GM12878 (cell line): ENCODE results near the gene PROX2. TPM values are rescaled to one million over a fixed set of nuclear protein-coding genes. Genes with fewer than 3 reads are reported as not detected.

Source experiments
- ATAC-seq: fragments of 200-7000 bp; cut with Tn5 transposase; 3 replicates; pipeline ENCODE4 v1.9.1; 2020; ENCODE audit warnings: mild to moderate bottlenecking, moderate library complexity
- BruUV-seq: library from RNA; stranded (reverse); fragments of 400-500 nt; replicated peaks from 2 replicates; lab custom pipeline; 2021; lab: Mats Ljungman, UMichigan
- CTCF ChIA-PET: fragments of 300-600 bp; sonication (Branson Sonifier 250); formaldehyde crosslinking; extraction: SDS; loops from one replicate; lab custom pipeline; 2021; ENCODE audit warnings: inconsistent platforms; lab: Yijun Ruan, JAX
- POLR2A ChIA-PET: fragments of 350-600 bp; formaldehyde crosslinking; extraction: SDS; loops from one replicate; lab custom pipeline; 2021; ENCODE audit warnings: inconsistent platforms; lab: Charles Lee
- RAD21 ChIA-PET: fragments of 300-600 bp; sonication (Branson Sonifier 250); formaldehyde crosslinking; loops from one replicate; lab custom pipeline; 2023; ENCODE audit warnings: antibody characterized with exemption; ENCODE audit not compliant: unreplicated experiment; lab: Charles Lee
- SMC1A ChIA-PET: fragments of 300-600 bp; sonication (Branson Sonifier 250); formaldehyde crosslinking; loops from one replicate; lab custom pipeline; 2023; ENCODE audit not compliant: unreplicated experiment, uncharacterized antibody; lab: Charles Lee
- DNase-seq: peaks from one replicate; pipeline ENCODE4 v3.0.0-alpha.2; 2011; ENCODE audit warnings: low read depth, low spot score
- FAIRE-seq: peaks from 3 replicates; lab custom pipeline; 2011; peaks lifted over from hg19 to GRCh38; lab: Jason Lieb, UNC
- H2AFZ ChIP-seq: 2 replicates; pipeline ENCODE4 v1.6.0; 2011; ENCODE audit warnings: low read depth, low read length, control low read depth; ENCODE audit not compliant: control insufficient read depth
- H3K27ac ChIP-seq: 2 replicates; pipeline ENCODE4 v1.5.1; 2011; ENCODE audit warnings: control low read depth; ENCODE audit not compliant: control insufficient read depth, insufficient read depth
- H3K27me3 ChIP-seq, 2 experiments: replicated peaks in 1 of 2; 2 replicates each; pipeline versions ENCODE4 v1.6.0 to v1.6.1; 2011; ENCODE audit warnings: low read length in 1 of 2; ENCODE audit not compliant: control insufficient read depth in 2 of 2, insufficient read depth in 2 of 2
- H3K36me3 ChIP-seq, 2 experiments: 2 replicates each; pipeline ENCODE4 v1.5.1; 2011; ENCODE audit warnings: low read length in 1 of 2; ENCODE audit not compliant: control insufficient read depth in 2 of 2, insufficient read depth in 2 of 2
- H3K4me1 ChIP-seq: 2 replicates; pipeline ENCODE4 v1.6.1; 2011; ENCODE audit warnings: mild to moderate bottlenecking, low read length, moderate library complexity, mixed read lengths; ENCODE audit not compliant: control insufficient read depth, insufficient read depth
- H3K4me2 ChIP-seq: 2 replicates; pipeline ENCODE4 v1.6.0; 2011; ENCODE audit warnings: control low read depth; ENCODE audit not compliant: control insufficient read depth, insufficient read depth
- H3K4me3 ChIP-seq: fragments of 200-600 bp; sonication (generic); 2 replicates; pipeline ENCODE4 v1.5.1; 2016
- H3K79me2 ChIP-seq: 2 replicates; pipeline ENCODE4 v1.6.0; 2011; ENCODE audit warnings: low read length; ENCODE audit not compliant: control insufficient read depth, insufficient read depth
- H3K9ac ChIP-seq: 2 replicates; pipeline ENCODE4 v1.8.0; 2011; ENCODE audit warnings: low read length, control low read depth, mixed read lengths; ENCODE audit not compliant: control insufficient read depth, insufficient read depth
- H3K9me3 ChIP-seq: replicated peaks from 3 replicates; pipeline ENCODE4 v1.5.1; 2011; ENCODE audit warnings: mild to moderate bottlenecking, low read length; ENCODE audit not compliant: control insufficient read depth, insufficient read depth
- H4K20me1 ChIP-seq: 2 replicates; pipeline ENCODE4 v1.6.0; 2011; ENCODE audit not compliant: control insufficient read depth, insufficient read depth
- BCL11A ChIP-seq: IDR thresholded peaks from 2 replicates; pipeline ENCODE4 v1.6.1; 2011; ENCODE audit warnings: low read depth, low read length
- EGR1 ChIP-seq, 2 experiments: IDR thresholded peaks; 1 replicate in 1 of 2; 2 replicates in 1 of 2; pipeline ENCODE4 v1.6.1; 2011 to 2012; ENCODE audit warnings: low read depth in 2 of 2, low read length in 2 of 2, borderline replicate concordance in 1 of 2, mild to moderate bottlenecking in 1 of 2, moderate library complexity in 1 of 2
- ETV6 ChIP-seq, 2 experiments: fragments of 450-650 bp in 1 of 2; IDR thresholded peaks in 1 of 2; conservative IDR thresholded peaks in 1 of 2; 2 replicates each; pipeline ENCODE4 v1.6.1; 2014; ENCODE audit warnings: antibody characterized with exemption in 1 of 2, borderline replicate concordance in 1 of 2, low read depth in 1 of 2, mild to moderate bottlenecking in 1 of 2, moderate library complexity in 1 of 2
- SUZ12 ChIP-seq: fragments of 200-600 bp; sonication (generic); IDR thresholded peaks from one replicate; pipeline ENCODE4 v1.6.1; 2018; ENCODE audit warnings: antibody characterized with exemption, mild to moderate bottlenecking; ENCODE audit not compliant: unreplicated experiment
- TBL1XR1 ChIP-seq: IDR thresholded peaks from 2 replicates; pipeline ENCODE4 v1.6.1; 2012; ENCODE audit warnings: low read depth, low read length, improper control_type of control experiment
- WGBS: methylation state at CpG from one replicate; pipeline ENCODE4 v1.1.6; 2016; ENCODE audit warnings: low lambda C conversion rate; ENCODE audit not compliant: insufficient replicate concordance, insufficient coverage; ENCODE audit errors: missing lambda C conversion rate; 5-methylcytosine and 5-hydroxymethylcytosine counted together
- in situ Hi-C: fragments of 300-500 bp; cut with MboI; formaldehyde crosslinking; loops from 9 replicates; pipeline ENCODE4 v1.14.3; 2018; ENCODE audit warnings: mixed read lengths
- intact Hi-C: fragments of 100-400 bp; cut with micrococcal nuclease; formaldehyde crosslinking; loops from one replicate; pipeline ENCODE4 v1.14.2; 2022; ENCODE audit not compliant: unreplicated experiment
- polyA plus RNA-seq, 11 experiments: library from polyadenylated mRNA; depleted of rRNA in 4 of 11; unstranded in 6 of 11; stranded (reverse) in 5 of 11; fragments of >200 nt; fragmentation: Nextera tagmentation in 4 of 11; fragmentation: Illumina TruSeq in 1 of 11; extraction: Ambion mirVana in 4 of 11; extraction: Trizol in 1 of 11; gene quantifications; 1 replicate in 1 of 11; 2 replicates in 10 of 11; pipeline versions ENCODE4 v1.2.1 to v1.2.3, GENCODE V29; 2011 to 2016; ENCODE audit warnings: inconsistent platforms in 2 of 11, missing spikeins in 2 of 11, low read depth in 1 of 11
- total RNA-seq, 4 experiments: library from RNA; depleted of rRNA in 3 of 4; stranded (reverse); fragments of >200 nt in 3 of 4; fragmentation: Illumina TruSeq in 1 of 4; extraction: Trizol in 1 of 4; gene quantifications; 2 replicates each; pipeline versions ENCODE4 v1.2.1 to v1.2.3, GENCODE V29; 2013 to 2021
- TF ChIP-seq, protein P1 (sequence below): IDR thresholded peaks from 2 replicates; pipeline ENCODE4 v1.6.1; 2012; ENCODE audit warnings: low read depth, low read length, improper control_type of control experiment
- TF ChIP-seq, protein P2 (sequence below): IDR thresholded peaks from 2 replicates; pipeline ENCODE4 v1.6.1; 2011; ENCODE audit warnings: borderline replicate concordance, low read depth, mild to moderate bottlenecking, moderate library complexity, low read length; ENCODE audit not compliant: insufficient read depth, poor library complexity, severe bottlenecking
- TF ChIP-seq, protein P3 (sequence below): fragments of 150-350 bp; IDR thresholded peaks from 2 replicates; pipeline ENCODE4 v1.6.1; 2016; ENCODE audit warnings: low read depth, low read length
- TF ChIP-seq, protein P4 (sequence below): IDR thresholded peaks from 2 replicates; pipeline ENCODE4 v1.6.1; 2012; ENCODE audit warnings: low read length, inconsistent platforms
- TF ChIP-seq, protein P5 (sequence below): IDR thresholded peaks from 2 replicates; pipeline ENCODE4 v1.6.1; 2012; ENCODE audit warnings: improper control_type of control experiment, low read depth, low read length; ENCODE audit not compliant: insufficient replicate concordance

Gene PROX2
- total and polyA plus RNA-seq, 10 of the 15 experiments (the other 5 are each of a cell fraction or from before 2014, with no cell fraction given): 0.04 to 0.42 (median 0.19) TPM

DNA sequence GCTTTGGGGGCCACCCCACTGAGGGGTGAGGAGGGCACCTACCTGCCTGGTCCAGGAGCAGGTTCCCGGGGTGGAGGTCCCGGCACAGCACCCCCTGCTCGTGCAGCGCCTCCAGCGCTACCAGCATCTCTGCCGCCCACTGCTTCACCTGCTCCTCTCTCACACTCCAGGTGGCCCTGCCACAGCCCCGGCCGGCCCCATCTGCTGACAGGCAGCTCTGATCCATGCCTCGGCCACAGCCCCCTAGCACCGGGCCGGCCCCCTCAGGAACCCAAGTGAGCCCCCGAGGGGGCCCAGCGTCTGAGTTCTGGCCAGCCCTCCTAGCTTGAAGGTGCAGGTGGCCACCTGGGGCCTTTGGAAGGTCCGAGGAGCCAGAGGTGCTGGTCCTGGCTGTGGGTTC, 33.6 kb upstream of the PROX2 start:
- FAIRE-seq: no peak
- intact Hi-C loops: no loop called here
- no peak overlapping the region for H3K4me2 ChIP-seq
- H3K9me3 ChIP-seq: no peaks in the 10 kb centered on the region
- no peak for DNase-seq
- H3K4me1 ChIP-seq: no peaks in the 10 kb centered on the region
- H2AFZ ChIP-seq: no peak overlapping the region
- BruUV-seq: no TSS peak
- ChIA-PET CTCF (interaction anchor here (0.8 to 26.0 kb wide), 2 partner anchors 30 to 51 kb away, joined by 3 to 552 read pairs; no protein-coding TSS in a partner anchor), SMC1A (no interaction called here), RAD21 (no interaction called here), POLR2A (no interaction called here)
- ATAC-seq: no peak
- no peaks in the 10 kb centered on the region for H4K20me1 ChIP-seq
- in situ Hi-C loops: no loop called here
- no peak overlapping the region for H3K9ac ChIP-seq
- H3K27ac ChIP-seq: no peak overlapping the region
- no peaks in the 10 kb centered on the region for H3K79me2 ChIP-seq
- H3K4me3 ChIP-seq: no peak overlapping the region
- 92% methylated on average over 12 of the region's 14 CpGs for WGBS
- H3K36me3 ChIP-seq: peaks cover 4 to 8% of the 10 kb centered on the region in 2 experiments; a peak in 3 of 4 replicates
- H3K27me3 ChIP-seq: no peaks in the 10 kb centered on the region
- TF ChIP-seq, protein P1, sequence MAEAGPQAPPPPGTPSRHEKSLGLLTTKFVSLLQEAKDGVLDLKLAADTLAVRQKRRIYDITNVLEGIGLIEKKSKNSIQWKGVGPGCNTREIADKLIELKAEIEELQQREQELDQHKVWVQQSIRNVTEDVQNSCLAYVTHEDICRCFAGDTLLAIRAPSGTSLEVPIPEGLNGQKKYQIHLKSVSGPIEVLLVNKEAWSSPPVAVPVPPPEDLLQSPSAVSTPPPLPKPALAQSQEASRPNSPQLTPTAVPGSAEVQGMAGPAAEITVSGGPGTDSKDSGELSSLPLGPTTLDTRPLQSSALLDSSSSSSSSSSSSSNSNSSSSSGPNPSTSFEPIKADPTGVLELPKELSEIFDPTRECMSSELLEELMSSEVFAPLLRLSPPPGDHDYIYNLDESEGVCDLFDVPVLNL: no peak
- TF ChIP-seq, protein P2, sequence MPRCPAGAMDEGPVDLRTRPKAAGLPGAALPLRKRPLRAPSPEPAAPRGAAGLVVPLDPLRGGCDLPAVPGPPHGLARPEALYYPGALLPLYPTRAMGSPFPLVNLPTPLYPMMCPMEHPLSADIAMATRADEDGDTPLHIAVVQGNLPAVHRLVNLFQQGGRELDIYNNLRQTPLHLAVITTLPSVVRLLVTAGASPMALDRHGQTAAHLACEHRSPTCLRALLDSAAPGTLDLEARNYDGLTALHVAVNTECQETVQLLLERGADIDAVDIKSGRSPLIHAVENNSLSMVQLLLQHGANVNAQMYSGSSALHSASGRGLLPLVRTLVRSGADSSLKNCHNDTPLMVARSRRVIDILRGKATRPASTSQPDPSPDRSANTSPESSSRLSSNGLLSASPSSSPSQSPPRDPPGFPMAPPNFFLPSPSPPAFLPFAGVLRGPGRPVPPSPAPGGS: no peak
- TF ChIP-seq, protein P3, sequence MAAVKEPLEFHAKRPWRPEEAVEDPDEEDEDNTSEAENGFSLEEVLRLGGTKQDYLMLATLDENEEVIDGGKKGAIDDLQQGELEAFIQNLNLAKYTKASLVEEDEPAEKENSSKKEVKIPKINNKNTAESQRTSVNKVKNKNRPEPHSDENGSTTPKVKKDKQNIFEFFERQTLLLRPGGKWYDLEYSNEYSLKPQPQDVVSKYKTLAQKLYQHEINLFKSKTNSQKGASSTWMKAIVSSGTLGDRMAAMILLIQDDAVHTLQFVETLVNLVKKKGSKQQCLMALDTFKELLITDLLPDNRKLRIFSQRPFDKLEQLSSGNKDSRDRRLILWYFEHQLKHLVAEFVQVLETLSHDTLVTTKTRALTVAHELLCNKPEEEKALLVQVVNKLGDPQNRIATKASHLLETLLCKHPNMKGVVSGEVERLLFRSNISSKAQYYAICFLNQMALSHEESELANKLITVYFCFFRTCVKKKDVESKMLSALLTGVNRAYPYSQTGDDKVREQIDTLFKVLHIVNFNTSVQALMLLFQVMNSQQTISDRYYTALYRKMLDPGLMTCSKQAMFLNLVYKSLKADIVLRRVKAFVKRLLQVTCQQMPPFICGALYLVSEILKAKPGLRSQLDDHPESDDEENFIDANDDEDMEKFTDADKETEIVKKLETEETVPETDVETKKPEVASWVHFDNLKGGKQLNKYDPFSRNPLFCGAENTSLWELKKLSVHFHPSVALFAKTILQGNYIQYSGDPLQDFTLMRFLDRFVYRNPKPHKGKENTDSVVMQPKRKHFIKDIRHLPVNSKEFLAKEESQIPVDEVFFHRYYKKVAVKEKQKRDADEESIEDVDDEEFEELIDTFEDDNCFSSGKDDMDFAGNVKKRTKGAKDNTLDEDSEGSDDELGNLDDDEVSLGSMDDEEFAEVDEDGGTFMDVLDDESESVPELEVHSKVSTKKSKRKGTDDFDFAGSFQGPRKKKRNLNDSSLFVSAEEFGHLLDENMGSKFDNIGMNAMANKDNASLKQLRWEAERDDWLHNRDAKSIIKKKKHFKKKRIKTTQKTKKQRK: no peak
- TF ChIP-seq BCL11A: no peak
- TF ChIP-seq ETV6 (conservative IDR thresholded peaks at IDR 0.05 in 1 of 2, IDR thresholded peaks at IDR 0.05 in 1 of 2; ENCODE audit: borderline replicate concordance in 1 of 2, low read depth in 1 of 2): no peak
- TF ChIP-seq TBL1XR1: no peak
- TF ChIP-seq, protein P4, sequence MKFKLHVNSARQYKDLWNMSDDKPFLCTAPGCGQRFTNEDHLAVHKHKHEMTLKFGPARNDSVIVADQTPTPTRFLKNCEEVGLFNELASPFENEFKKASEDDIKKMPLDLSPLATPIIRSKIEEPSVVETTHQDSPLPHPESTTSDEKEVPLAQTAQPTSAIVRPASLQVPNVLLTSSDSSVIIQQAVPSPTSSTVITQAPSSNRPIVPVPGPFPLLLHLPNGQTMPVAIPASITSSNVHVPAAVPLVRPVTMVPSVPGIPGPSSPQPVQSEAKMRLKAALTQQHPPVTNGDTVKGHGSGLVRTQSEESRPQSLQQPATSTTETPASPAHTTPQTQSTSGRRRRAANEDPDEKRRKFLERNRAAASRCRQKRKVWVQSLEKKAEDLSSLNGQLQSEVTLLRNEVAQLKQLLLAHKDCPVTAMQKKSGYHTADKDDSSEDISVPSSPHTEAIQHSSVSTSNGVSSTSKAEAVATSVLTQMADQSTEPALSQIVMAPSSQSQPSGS: no peak
- TF ChIP-seq, protein P5, sequence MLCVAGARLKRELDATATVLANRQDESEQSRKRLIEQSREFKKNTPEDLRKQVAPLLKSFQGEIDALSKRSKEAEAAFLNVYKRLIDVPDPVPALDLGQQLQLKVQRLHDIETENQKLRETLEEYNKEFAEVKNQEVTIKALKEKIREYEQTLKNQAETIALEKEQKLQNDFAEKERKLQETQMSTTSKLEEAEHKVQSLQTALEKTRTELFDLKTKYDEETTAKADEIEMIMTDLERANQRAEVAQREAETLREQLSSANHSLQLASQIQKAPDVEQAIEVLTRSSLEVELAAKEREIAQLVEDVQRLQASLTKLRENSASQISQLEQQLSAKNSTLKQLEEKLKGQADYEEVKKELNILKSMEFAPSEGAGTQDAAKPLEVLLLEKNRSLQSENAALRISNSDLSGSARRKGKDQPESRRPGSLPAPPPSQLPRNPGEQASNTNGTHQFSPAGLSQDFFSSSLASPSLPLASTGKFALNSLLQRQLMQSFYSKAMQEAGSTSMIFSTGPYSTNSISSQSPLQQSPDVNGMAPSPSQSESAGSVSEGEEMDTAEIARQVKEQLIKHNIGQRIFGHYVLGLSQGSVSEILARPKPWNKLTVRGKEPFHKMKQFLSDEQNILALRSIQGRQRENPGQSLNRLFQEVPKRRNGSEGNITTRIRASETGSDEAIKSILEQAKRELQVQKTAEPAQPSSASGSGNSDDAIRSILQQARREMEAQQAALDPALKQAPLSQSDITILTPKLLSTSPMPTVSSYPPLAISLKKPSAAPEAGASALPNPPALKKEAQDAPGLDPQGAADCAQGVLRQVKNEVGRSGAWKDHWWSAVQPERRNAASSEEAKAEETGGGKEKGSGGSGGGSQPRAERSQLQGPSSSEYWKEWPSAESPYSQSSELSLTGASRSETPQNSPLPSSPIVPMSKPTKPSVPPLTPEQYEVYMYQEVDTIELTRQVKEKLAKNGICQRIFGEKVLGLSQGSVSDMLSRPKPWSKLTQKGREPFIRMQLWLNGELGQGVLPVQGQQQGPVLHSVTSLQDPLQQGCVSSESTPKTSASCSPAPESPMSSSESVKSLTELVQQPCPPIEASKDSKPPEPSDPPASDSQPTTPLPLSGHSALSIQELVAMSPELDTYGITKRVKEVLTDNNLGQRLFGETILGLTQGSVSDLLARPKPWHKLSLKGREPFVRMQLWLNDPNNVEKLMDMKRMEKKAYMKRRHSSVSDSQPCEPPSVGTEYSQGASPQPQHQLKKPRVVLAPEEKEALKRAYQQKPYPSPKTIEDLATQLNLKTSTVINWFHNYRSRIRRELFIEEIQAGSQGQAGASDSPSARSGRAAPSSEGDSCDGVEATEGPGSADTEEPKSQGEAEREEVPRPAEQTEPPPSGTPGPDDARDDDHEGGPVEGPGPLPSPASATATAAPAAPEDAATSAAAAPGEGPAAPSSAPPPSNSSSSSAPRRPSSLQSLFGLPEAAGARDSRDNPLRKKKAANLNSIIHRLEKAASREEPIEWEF: no peak
- TF ChIP-seq EGR1 (IDR thresholded peaks at IDR 0.05; ENCODE audit: borderline replicate concordance in 1 of 2, low read depth in 2 of 2, low read length in 2 of 2): no peak
- TF ChIP-seq SUZ12: no peak
